Nephron progenitor cell (in vitro differentiated cells): ENCODE results near the gene TAGLN2.

Experiments used
- DNase-seq: peaks from one replicate; pipeline ENCODE4 v3.0.0; 2021
- H3K27ac Mint-ChIP-seq: 2 replicates; pipeline ENCODE4 v1.8.0; 2021; ENCODE audit warnings: mild to moderate bottlenecking, moderate library complexity, mixed read lengths
- H3K27me3 Mint-ChIP-seq: 2 replicates; pipeline ENCODE4 v1.8.0; 2021; ENCODE audit warnings: mild to moderate bottlenecking, low read depth, mixed read lengths; ENCODE audit not compliant: poor library complexity
- H3K36me3 Mint-ChIP-seq: 2 replicates; pipeline ENCODE4 v1.8.0; 2021; ENCODE audit warnings: low read depth, mixed read lengths
- H3K4me1 Mint-ChIP-seq: 2 replicates; pipeline ENCODE4 v1.8.0; 2021; ENCODE audit warnings: mixed read lengths
- H3K4me3 Mint-ChIP-seq: 2 replicates; pipeline ENCODE4 v1.8.0; 2021; ENCODE audit warnings: mild to moderate bottlenecking, moderate library complexity, mixed read lengths
- H3K9me3 Mint-ChIP-seq: 2 replicates; pipeline ENCODE4 v1.8.0; 2021; ENCODE audit warnings: mild to moderate bottlenecking, moderate library complexity, mixed read lengths
- TF ChIP-seq, protein P1 (sequence below): fragments of 200-600 bp; sonication (generic); IDR thresholded peaks from 2 replicates; pipeline ENCODE4 v1.5.0; 2021; ENCODE audit warnings: antibody characterized with exemption

Gene TAGLN2

DNA sequence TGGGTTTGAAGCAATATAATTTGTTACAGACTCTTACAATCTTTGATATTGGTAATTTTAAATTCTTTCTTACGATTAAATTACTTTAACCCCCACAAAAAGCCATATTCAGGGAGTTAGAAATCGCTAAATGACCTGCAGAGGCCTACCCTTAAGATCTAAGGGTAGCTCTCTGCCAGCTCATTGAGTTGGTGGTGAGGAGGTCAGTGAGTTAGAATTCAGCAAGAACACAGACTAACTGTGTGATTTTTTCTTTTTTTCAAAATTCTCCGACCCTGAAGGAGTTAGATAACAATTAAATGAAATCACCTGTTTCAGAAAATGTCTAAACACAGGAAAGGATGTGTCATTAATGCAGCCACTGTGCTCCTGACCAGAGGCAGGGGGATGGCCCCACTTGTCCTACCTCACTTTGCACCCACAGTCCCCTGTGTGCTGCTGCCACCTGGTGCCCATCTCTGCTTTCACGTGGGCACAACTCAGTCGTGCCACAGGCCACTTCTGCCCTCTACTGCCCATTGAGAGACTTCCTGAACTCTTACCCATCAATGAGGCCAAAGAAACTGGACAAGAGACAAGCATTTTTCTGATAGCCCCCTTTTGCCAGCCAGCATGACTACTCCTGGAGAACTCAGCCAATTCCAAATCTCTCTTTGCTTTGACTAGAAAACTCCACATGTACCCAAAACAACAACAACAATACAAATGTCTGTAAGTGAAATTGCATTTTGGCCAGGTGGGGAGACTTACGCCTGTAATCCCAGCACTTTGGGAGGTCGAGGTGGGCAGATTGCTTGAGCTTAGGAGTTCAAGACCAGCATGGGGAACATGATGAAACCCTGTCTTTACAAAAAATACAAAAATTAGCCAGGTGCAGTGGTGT, 33.8 kb downstream of the TAGLN2 start:
- Mint-ChIP-seq H3K27me3 (peaks cover 12% of the 10 kb centered on the region), H3K4me1 (peaks cover 7% of the 10 kb centered on the region), H3K4me3 (no peak overlapping the region), H3K27ac (no peak overlapping the region), H3K36me3 (no peaks in the 10 kb centered on the region), H3K9me3 (no peaks in the 10 kb centered on the region)
- TF ChIP-seq, protein P1, sequence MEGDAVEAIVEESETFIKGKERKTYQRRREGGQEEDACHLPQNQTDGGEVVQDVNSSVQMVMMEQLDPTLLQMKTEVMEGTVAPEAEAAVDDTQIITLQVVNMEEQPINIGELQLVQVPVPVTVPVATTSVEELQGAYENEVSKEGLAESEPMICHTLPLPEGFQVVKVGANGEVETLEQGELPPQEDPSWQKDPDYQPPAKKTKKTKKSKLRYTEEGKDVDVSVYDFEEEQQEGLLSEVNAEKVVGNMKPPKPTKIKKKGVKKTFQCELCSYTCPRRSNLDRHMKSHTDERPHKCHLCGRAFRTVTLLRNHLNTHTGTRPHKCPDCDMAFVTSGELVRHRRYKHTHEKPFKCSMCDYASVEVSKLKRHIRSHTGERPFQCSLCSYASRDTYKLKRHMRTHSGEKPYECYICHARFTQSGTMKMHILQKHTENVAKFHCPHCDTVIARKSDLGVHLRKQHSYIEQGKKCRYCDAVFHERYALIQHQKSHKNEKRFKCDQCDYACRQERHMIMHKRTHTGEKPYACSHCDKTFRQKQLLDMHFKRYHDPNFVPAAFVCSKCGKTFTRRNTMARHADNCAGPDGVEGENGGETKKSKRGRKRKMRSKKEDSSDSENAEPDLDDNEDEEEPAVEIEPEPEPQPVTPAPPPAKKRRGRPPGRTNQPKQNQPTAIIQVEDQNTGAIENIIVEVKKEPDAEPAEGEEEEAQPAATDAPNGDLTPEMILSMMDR, result peak; percentile 49
- peak; percentile 44 for DNase-seq

DNA sequence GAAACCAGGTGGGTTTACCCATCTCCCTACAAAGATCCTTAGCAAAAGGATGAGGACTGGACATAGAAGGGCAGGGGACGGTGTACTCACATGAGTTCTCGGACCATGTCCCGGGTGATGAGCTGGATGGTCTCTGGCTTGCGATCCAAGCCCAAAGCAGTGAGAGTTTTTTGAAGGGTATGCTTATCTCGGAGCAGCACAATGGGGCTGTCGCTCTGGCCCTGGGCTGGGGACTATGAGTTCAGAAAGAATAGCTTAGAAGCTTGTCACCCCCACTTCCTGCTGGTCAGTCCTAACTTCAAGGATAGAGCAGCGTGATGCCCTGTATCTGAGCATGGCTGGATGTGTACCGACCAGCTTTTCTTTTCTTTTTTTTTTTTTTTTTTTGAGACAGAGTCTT, 34.9 kb downstream of the TAGLN2 start:
- H3K4me3 Mint-ChIP-seq, result no peak overlapping the region
- TF ChIP-seq, protein P1, result no peak
- H3K36me3 Mint-ChIP-seq, result no peaks in the 10 kb centered on the region
- H3K27me3 Mint-ChIP-seq, result peaks cover 18% of the 10 kb centered on the region
- H3K9me3 Mint-ChIP-seq, result no peaks in the 10 kb centered on the region
- no peak for DNase-seq
- H3K4me1 Mint-ChIP-seq, result no peaks in the 10 kb centered on the region
- no peak overlapping the region for H3K27ac Mint-ChIP-seq

DNA sequence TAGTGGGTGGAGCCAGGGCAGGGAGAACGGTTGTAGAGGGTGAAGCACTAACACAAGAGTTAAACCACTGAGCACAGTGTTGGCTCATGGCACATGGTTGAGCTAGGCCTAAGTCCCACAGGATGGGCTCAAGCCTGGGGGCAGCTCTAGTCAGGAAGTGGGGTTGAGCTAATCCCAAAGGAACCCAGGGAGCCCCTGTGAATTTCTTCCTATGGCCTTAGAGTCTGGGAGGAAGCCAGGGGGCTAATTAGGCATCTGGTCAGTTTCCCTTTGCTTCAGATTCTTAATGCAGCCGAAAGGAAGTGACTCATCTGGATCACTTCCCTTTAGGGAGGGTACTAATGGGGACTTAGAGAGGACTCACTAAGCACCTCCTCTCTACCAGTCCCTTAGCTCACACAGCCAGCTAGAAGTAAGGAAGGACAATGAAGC, 35.5 kb downstream of the TAGLN2 start:
- H3K27ac Mint-ChIP-seq, result no peak overlapping the region
- no peaks in the 10 kb centered on the region for H3K9me3 Mint-ChIP-seq
- peaks cover 17% of the 10 kb centered on the region for H3K27me3 Mint-ChIP-seq
- H3K36me3 Mint-ChIP-seq, result no peaks in the 10 kb centered on the region
- no peak overlapping the region for H3K4me3 Mint-ChIP-seq
- DNase-seq, result no peak
- TF ChIP-seq, protein P1, result no peak
- no peaks in the 10 kb centered on the region for H3K4me1 Mint-ChIP-seq

DNA sequence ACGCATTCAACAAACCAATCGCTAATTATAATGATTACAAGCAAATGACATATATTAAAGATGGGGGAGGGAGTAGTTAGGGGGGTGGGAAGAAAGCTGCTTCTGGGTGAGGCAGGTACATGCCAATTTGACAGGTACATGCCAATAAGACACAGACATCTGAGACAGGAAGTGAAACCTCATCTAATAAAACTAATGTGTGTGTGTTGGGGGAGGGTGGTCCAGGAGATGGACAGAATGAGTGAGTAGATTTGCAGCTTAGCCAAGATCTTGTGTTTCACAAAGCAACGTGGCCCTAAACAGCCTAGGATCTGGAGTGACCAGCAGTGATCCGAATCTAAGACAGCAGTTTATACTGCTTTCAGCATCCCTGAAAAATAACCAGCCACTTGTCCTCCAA, 36.1 kb downstream of the TAGLN2 start:
- H3K4me3 Mint-ChIP-seq, result no peak overlapping the region
- DNase-seq, result no peak
- no peaks in the 10 kb centered on the region for H3K9me3 Mint-ChIP-seq
- no peaks in the 10 kb centered on the region for H3K36me3 Mint-ChIP-seq
- H3K4me1 Mint-ChIP-seq, result no peaks in the 10 kb centered on the region
- TF ChIP-seq, protein P1, result no peak
- H3K27me3 Mint-ChIP-seq, result peaks cover 13% of the 10 kb centered on the region
- no peak overlapping the region for H3K27ac Mint-ChIP-seq

DNA sequence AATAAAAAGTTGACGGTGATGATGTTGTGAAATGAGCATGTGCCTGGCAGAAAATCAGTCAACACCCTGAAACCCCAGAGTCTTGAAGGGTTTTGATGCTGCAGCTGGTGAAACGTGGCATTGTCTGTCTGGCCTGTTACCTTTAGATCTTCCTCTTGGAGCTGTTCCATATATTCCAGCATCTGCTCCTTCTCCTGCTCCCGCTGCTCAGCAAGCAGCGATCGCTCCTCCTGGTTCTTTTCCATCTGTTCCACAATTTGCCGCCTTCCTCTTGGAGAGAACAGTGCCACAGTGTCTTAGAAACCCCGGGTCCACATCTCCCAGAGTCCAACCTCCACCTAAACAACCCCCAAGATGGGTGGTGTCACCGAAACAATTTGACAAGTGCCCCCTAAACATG, 41.0 kb downstream of the TAGLN2 start:
- peaks cover 7% of the 10 kb centered on the region for H3K27me3 Mint-ChIP-seq
- DNase-seq, result no peak
- H3K36me3 Mint-ChIP-seq, result no peaks in the 10 kb centered on the region
- no peak overlapping the region for H3K4me3 Mint-ChIP-seq
- H3K9me3 Mint-ChIP-seq, result no peaks in the 10 kb centered on the region
- H3K27ac Mint-ChIP-seq, result no peak overlapping the region
- H3K4me1 Mint-ChIP-seq, result no peaks in the 10 kb centered on the region
- TF ChIP-seq, protein P1, result no peak

DNA sequence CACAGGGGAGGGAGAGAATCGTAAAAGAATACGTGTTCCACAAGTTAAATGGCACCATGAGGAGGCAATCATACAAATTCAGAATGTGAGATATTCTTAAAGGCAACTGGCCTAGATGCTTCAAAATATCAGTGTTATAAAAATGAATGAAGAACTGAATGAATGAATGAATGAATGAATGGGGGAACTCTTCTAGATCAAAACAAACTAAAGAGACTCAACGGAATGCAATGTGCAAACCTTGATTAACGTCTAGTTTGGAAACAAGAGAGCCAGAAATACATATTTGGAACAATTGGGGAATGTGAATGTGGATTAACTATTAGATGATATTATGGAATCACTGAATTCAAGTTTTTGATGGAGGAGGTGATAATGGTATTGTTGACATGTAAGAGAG, 42.2 kb downstream of the TAGLN2 start:
- Mint-ChIP-seq H3K27me3 (peaks cover 7% of the 10 kb centered on the region), H3K27ac (no peak overlapping the region)
- TF ChIP-seq, protein P1, result no peak

More for the DNA sequence above, 42.2 kb downstream of the TAGLN2 start:
- Mint-ChIP-seq H3K36me3 (no peaks in the 10 kb centered on the region), H3K4me3 (no peak overlapping the region), H3K4me1 (no peaks in the 10 kb centered on the region), H3K9me3 (no peaks in the 10 kb centered on the region)
- DNase-seq, result no peak
